Brain microvascular endothelial cell (primary cell): ENCODE measurements around the gene GLUL.

Experiments used
- DNase-seq: peaks from one replicate; pipeline ENCODE4 v3.0.0-alpha.2; 2020
- H3K27ac ChIP-seq: fragments of 250-450 bp; sonication (Bioruptor Pico); 2 replicates; pipeline ENCODE4 v1.5.1; 2020; ENCODE audit warnings: mild to moderate bottlenecking, moderate library complexity
- H3K27me3 ChIP-seq: fragments of 250-450 bp; sonication (Bioruptor Pico); replicated peaks from 2 replicates; pipeline ENCODE4 v1.5.1; 2020; ENCODE audit warnings: mild to moderate bottlenecking
- H3K36me3 ChIP-seq: fragments of 250-450 bp; sonication (Bioruptor Pico); replicated peaks from 2 replicates; pipeline ENCODE4 v1.5.1; 2020; ENCODE audit warnings: mild to moderate bottlenecking
- H3K4me3 ChIP-seq: 2 replicates; pipeline ENCODE4 v1.5.1; 2011; ENCODE audit warnings: low read depth, mild to moderate bottlenecking, control low read depth, low read length, moderate library complexity
- in situ Hi-C: cut with HindIII; loops from 2 replicates; pipeline ENCODE4 v1.10.0; 2017; ENCODE audit warnings: low sequenced_read_pairs, low pct_ligation_motif_present
- TF ChIP-seq, protein P1 (sequence below): IDR thresholded peaks from 2 replicates; pipeline ENCODE4 v1.5.1; 2011; ENCODE audit warnings: low read depth, mild to moderate bottlenecking, moderate library complexity, low read length, control low read depth, inconsistent platforms; ENCODE audit errors: missing control alignments

GLUL gene

GRCh38 chr1:182410138-182410537, 18.5 kb upstream of the GLUL start:
- no peak overlapping the region for H3K27ac ChIP-seq
- no peak for DNase-seq
- no peaks in the 10 kb centered on the region for H3K27me3 ChIP-seq
- H3K36me3 ChIP-seq, result no peaks in the 10 kb centered on the region
- in situ Hi-C loops, result no loop called here
- TF ChIP-seq, protein P1, sequence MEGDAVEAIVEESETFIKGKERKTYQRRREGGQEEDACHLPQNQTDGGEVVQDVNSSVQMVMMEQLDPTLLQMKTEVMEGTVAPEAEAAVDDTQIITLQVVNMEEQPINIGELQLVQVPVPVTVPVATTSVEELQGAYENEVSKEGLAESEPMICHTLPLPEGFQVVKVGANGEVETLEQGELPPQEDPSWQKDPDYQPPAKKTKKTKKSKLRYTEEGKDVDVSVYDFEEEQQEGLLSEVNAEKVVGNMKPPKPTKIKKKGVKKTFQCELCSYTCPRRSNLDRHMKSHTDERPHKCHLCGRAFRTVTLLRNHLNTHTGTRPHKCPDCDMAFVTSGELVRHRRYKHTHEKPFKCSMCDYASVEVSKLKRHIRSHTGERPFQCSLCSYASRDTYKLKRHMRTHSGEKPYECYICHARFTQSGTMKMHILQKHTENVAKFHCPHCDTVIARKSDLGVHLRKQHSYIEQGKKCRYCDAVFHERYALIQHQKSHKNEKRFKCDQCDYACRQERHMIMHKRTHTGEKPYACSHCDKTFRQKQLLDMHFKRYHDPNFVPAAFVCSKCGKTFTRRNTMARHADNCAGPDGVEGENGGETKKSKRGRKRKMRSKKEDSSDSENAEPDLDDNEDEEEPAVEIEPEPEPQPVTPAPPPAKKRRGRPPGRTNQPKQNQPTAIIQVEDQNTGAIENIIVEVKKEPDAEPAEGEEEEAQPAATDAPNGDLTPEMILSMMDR, result no peak
- no peak overlapping the region for H3K4me3 ChIP-seq

- in situ Hi-C loops, result no loop called here
These were observed 17.0 kb upstream of the GLUL start for GRCh38 chr1:182408435-182409075.

DNA sequence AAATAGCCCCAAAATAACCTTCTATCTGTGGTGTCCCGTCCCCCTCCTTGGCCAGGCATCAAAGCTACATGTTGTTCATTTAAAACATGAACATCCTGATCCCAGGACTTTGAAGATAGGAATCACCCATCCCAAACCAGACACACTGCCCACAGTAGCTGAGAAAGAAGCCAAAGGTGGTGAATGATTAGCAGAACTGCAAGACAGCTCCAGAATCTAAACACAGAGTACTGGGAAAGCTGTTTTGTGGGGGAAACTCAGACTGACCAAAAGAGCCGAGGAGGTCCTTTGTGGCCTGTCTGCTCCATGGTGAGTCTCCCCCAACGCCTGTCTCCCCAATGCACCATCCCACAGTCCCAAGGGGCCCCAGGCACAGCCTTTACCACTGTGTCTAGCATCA, 16.1 kb upstream of the GLUL start:
- in situ Hi-C loops, result no loop called here
- Histone ChIP-seq H3K36me3 (no peaks in the 10 kb centered on the region), H3K27ac (no peak overlapping the region), H3K4me3 (no peak overlapping the region), H3K27me3 (no peaks in the 10 kb centered on the region)
- TF ChIP-seq, protein P1, result no peak
- DNase-seq, result no peak

More at GRCh38 chr1:182408435-182409075, 17.0 kb upstream of the GLUL start:
- Histone ChIP-seq H3K27ac (no peak overlapping the region), H3K36me3 (no peaks in the 10 kb centered on the region), H3K4me3 (no peak overlapping the region), H3K27me3 (no peaks in the 10 kb centered on the region)
- DNase-seq, result no peak
- TF ChIP-seq, protein P1, result no peak

- TF ChIP-seq, protein P1, result no peak
- H3K4me3 ChIP-seq, result no peak overlapping the region
- H3K27ac ChIP-seq, result no peak overlapping the region
- no peak for DNase-seq
- in situ Hi-C loops, result no loop called here
- no peaks in the 10 kb centered on the region for H3K27me3 ChIP-seq
- H3K36me3 ChIP-seq, result no peaks in the 10 kb centered on the region
These were observed 14.4 kb upstream of the GLUL start for GRCh38 chr1:182406012-182406411.

GRCh38 chr1:182405578-182405977, 14.0 kb upstream of the GLUL start:
- DNase-seq, result no peak
- in situ Hi-C loops, result no loop called here
- H3K36me3 ChIP-seq, result no peaks in the 10 kb centered on the region
- no peaks in the 10 kb centered on the region for H3K27me3 ChIP-seq
- TF ChIP-seq, protein P1, result no peak
- no peak overlapping the region for H3K27ac ChIP-seq
- no peak overlapping the region for H3K4me3 ChIP-seq

- in situ Hi-C loops, result no loop called here
- no peak for DNase-seq
- TF ChIP-seq, protein P1, result no peak
- Histone ChIP-seq H3K27me3 (no peaks in the 10 kb centered on the region), H3K4me3 (no peak overlapping the region), H3K27ac (no peak overlapping the region), H3K36me3 (no peaks in the 10 kb centered on the region)
These were observed 13.2 kb upstream of the GLUL start for GRCh38 chr1:182404781-182405180.
